CD4-positive, alpha-beta T cell (primary cell): ENCODE measurements around the gene AGPAT4. TPM values are rescaled to one million over a fixed set of nuclear protein-coding genes. Genes with fewer than 3 reads are reported as not detected.

ENCODE experiments used
- ATAC-seq: fragments of 200-7000 bp; cut with Tn5 transposase; one replicate; pipeline ENCODE4 v1.10.0; 2022; ENCODE audit warnings: mild to moderate bottlenecking; ENCODE audit not compliant: poor library complexity
- CTCF ChIA-PET: fragments of 350-600 bp; sonication (Branson Sonifier 250); formaldehyde crosslinking; loops from one replicate; lab custom pipeline; 2021; ENCODE audit warnings: antibody characterized with exemption, inconsistent platforms; lab: Charles Lee
- POLR2A ChIA-PET: fragments of 350-600 bp; sonication (Branson Sonifier 250); formaldehyde crosslinking; loops from one replicate; lab custom pipeline; 2021; ENCODE audit warnings: antibody characterized with exemption, inconsistent platforms; lab: Charles Lee
- DNase-seq, 14 experiments: peaks; one replicate each; pipeline ENCODE4 v3.0.0-alpha.2; 2013 to 2020; ENCODE audit warnings: mixed read lengths in 2 of 14
- H3K27ac ChIP-seq, 2 donors: one replicate each; pipeline versions ENCODE4 v1.5.1 to v1.7.0; 2013; ENCODE audit warnings: low read length in 2 of 2, low read depth in 1 of 2, mild to moderate bottlenecking in 1 of 2
- H3K27me3 ChIP-seq, 2 experiments: 1 replicate in 1 of 2; 2 replicates in 1 of 2; pipeline versions ENCODE4 v1.6.1 to v1.7.0; 2013; ENCODE audit warnings: low read length in 2 of 2, control low read depth in 1 of 2, mild to moderate bottlenecking in 1 of 2, moderate library complexity in 1 of 2; ENCODE audit not compliant: insufficient read depth in 2 of 2, control insufficient read depth in 1 of 2
- H3K36me3 ChIP-seq: one replicate; pipeline ENCODE4 v1.6.1; 2013; ENCODE audit warnings: low read length, control low read depth; ENCODE audit not compliant: insufficient read depth
- H3K4me1 ChIP-seq: one replicate; pipeline ENCODE4 v1.6.1; 2013; ENCODE audit warnings: low read length, control low read depth; ENCODE audit not compliant: insufficient read depth
- H3K4me3 ChIP-seq: one replicate; pipeline ENCODE4 v1.5.1; 2013; ENCODE audit warnings: mild to moderate bottlenecking, low read length, moderate library complexity
- H3K9me3 ChIP-seq, 2 experiments: 1 replicate in 1 of 2; 2 replicates in 1 of 2; pipeline versions ENCODE4 v1.6.1 to v1.7.0; 2013; ENCODE audit warnings: low read length in 2 of 2, mild to moderate bottlenecking in 2 of 2, control low read depth in 1 of 2, moderate library complexity in 1 of 2; ENCODE audit not compliant: control insufficient read depth in 1 of 2, insufficient read depth in 1 of 2
- H3K27ac Mint-ChIP-seq: one replicate; pipeline ENCODE4 v1.8.0; 2020; ENCODE audit warnings: mixed read lengths
- H3K27me3 Mint-ChIP-seq: one replicate; pipeline ENCODE4 v1.8.0; 2021; ENCODE audit warnings: mixed read lengths
- H3K36me3 Mint-ChIP-seq: one replicate; pipeline ENCODE4 v1.8.0; 2021; ENCODE audit warnings: low read depth, mixed read lengths
- H3K4me1 Mint-ChIP-seq: one replicate; pipeline ENCODE4 v1.8.0; 2021; ENCODE audit warnings: low read depth, mixed read lengths
- H3K4me3 Mint-ChIP-seq: one replicate; pipeline ENCODE4 v1.8.0; 2020; ENCODE audit warnings: mild to moderate bottlenecking, mixed read lengths
- H3K9me3 Mint-ChIP-seq: one replicate; pipeline ENCODE4 v1.8.0; 2020; ENCODE audit warnings: mixed read lengths
- CTCF ChIP-seq: fragments of 200-600 bp; IDR thresholded peaks from one replicate; pipeline ENCODE4 v1.8.0; 2022; ENCODE audit warnings: antibody characterized with exemption, mild to moderate bottlenecking
- intact Hi-C, 2 experiments: fragments of 100-400 bp; cut with DNase I in 1 of 2; cut with micrococcal nuclease in 1 of 2; formaldehyde crosslinking; loops; one replicate each; pipeline versions ENCODE4 v1.15.1 to v1.9.0; 2023 to 2025; cut with DNase I, micrococcal nuclease
- total RNA-seq, 174 experiments: library from RNA in 2 of 174; stranded (reverse) in 2 of 174; gene quantifications; one replicate each; pipeline ENCODE4 v1.2.3 and lab custom pipeline; 2021 to 2026

The AGPAT4 gene
- total RNA-seq, 2 experiments from 2014 or later: 2.8 to 4.8 TPM

- Histone ChIP-seq H3K36me3 (no peaks in the 10 kb centered on the region), H3K27ac (no peak overlapping the region), H3K27me3 (no peaks in the 10 kb centered on the region), H3K4me1 (no peaks in the 10 kb centered on the region), H3K9me3 (no peaks in the 10 kb centered on the region), H3K4me3 (no peak overlapping the region)
- Mint-ChIP-seq H3K4me1 (no peaks in the 10 kb centered on the region), H3K36me3 (no peaks in the 10 kb centered on the region), H3K4me3 (no peak overlapping the region), H3K27me3 (no peaks in the 10 kb centered on the region), H3K27ac (no peak overlapping the region), H3K9me3 (no peaks in the 10 kb centered on the region)
- no peak for ATAC-seq
- ChIA-PET CTCF (no interaction called here), POLR2A (no interaction called here)
- intact Hi-C loops: no loop called here
- DNase-seq: no peak
- no peak for TF ChIP-seq CTCF
These were observed 18.9 kb upstream of the AGPAT4 start for GRCh38 chr6:161292650-161293281.

DNA sequence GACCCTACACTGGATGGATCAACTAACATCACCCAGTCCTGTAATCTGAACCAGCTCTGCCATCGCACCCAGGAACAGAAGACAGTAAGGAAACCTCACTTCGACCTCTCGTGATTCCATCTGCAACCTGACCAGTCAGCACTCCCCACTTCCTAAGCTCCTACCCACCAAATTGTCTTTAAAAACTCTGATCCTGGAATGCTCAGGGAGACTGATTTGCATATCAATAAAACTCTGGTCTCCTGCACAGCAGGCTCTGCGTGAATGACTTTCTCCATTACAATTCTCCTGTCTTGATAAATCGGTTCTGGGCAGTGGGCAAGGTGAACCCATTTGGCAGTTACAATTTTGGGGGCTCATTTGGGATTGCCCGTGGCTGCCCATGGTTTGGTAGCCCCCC is 18.3 kb upstream of the AGPAT4 start:
- no peaks in the 10 kb centered on the region for H3K9me3 Mint-ChIP-seq
- H3K27me3 Mint-ChIP-seq: peaks cover 1% of the 10 kb centered on the region
- no peak overlapping the region for H3K27ac ChIP-seq
- intact Hi-C loops: no loop called here
- H3K9me3 ChIP-seq: no peaks in the 10 kb centered on the region
- no peaks in the 10 kb centered on the region for H3K27me3 ChIP-seq
- H3K4me3 Mint-ChIP-seq: no peak overlapping the region
- no peaks in the 10 kb centered on the region for H3K36me3 ChIP-seq
- TF ChIP-seq CTCF: no peak
- DNase-seq (no peak), ATAC-seq (no peak)
- ChIA-PET POLR2A (no interaction called here), CTCF (no interaction called here)
- no peak overlapping the region for H3K4me3 ChIP-seq
- no peaks in the 10 kb centered on the region for H3K36me3 Mint-ChIP-seq
- H3K4me1 ChIP-seq: no peaks in the 10 kb centered on the region
- no peaks in the 10 kb centered on the region for H3K4me1 Mint-ChIP-seq
- no peak overlapping the region for H3K27ac Mint-ChIP-seq

DNA sequence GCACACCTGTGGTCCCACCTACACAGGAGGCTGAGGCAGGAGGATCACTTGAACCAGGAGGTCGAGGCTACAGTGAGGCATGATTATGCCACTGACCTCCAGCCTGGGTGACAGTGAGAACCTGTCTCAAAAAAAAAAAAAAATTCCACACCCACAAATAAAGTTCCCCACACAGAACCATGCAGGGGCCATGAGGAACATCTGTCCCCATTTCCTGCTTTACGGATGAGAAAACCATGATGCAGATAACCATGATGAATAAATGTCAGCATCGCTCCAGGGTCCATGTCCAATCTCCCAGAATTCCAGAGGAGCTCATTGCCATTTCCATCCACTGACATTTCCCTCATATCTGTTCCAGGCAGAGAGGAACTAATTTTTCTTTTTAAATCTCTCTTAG is 16.9 kb upstream of the AGPAT4 start:
- no peak for DNase-seq
- CTCF ChIA-PET: no interaction called here
- TF ChIP-seq CTCF: no peak
- no peaks in the 10 kb centered on the region for H3K9me3 ChIP-seq
- no peaks in the 10 kb centered on the region for H3K27me3 ChIP-seq
- no peak overlapping the region for H3K4me3 ChIP-seq
- Mint-ChIP-seq H3K4me3 (no peak overlapping the region), H3K27me3 (peaks cover 11% of the 10 kb centered on the region), H3K9me3 (no peaks in the 10 kb centered on the region), H3K4me1 (no peaks in the 10 kb centered on the region), H3K36me3 (no peaks in the 10 kb centered on the region), H3K27ac (no peak overlapping the region)
- no peaks in the 10 kb centered on the region for H3K36me3 ChIP-seq
- POLR2A ChIA-PET: no interaction called here
- H3K4me1 ChIP-seq: no peaks in the 10 kb centered on the region
- H3K27ac ChIP-seq: no peak overlapping the region
- no peak for ATAC-seq
- intact Hi-C loops: no loop called here
